HEK293 (cell line): ENCODE results near the gene FAM98C.
"Not testable (repeated sequence)": the region's sequence is repeated elsewhere in the genome, so short reads cannot be mapped to it uniquely, and the experiment has no call there.

Source experiments
- HOXA7 ChIP-seq: sonication (generic); formaldehyde crosslinking; IDR thresholded peaks from 2 replicates; pipeline ENCODE4 v1.8.1; 2022; ENCODE audit warnings: missing genetic modification reagents, borderline replicate concordance
- PRDM1 ChIP-seq: fragments of 450-650 bp; formaldehyde crosslinking; IDR thresholded peaks from 2 replicates; pipeline ENCODE4; 2016; ENCODE audit warnings: missing biosample characterization, missing genetic modification characterization
- TRIM28 ChIP-seq: IDR thresholded peaks from 2 replicates; pipeline ENCODE4 v1.6.1; 2011; ENCODE audit warnings: low read length, control low read depth, borderline replicate concordance
- YY1 ChIP-seq: fragments of 450-650 bp; formaldehyde crosslinking; IDR thresholded peaks from 2 replicates; pipeline ENCODE4 v1.5.1; 2018; ENCODE audit warnings: missing biosample characterization, missing genetic modification characterization
- ZBTB17 ChIP-seq: fragments of 450-650 bp; formaldehyde crosslinking; IDR thresholded peaks from 2 replicates; pipeline ENCODE4 v1.5.1; 2016; ENCODE audit warnings: missing biosample characterization, missing genetic modification characterization
- ZBTB6 ChIP-seq: fragments of 450-650 bp; formaldehyde crosslinking; IDR thresholded peaks from 2 replicates; pipeline ENCODE4 v1.5.1; 2017; ENCODE audit warnings: missing biosample characterization, missing genetic modification characterization
- ZEB2 ChIP-seq: fragments of 450-650 bp; formaldehyde crosslinking; IDR thresholded peaks from 2 replicates; pipeline ENCODE4 v1.5.1; 2016; ENCODE audit warnings: missing biosample characterization, missing genetic modification characterization
- ZSCAN23 ChIP-seq: fragments of 450-650 bp; formaldehyde crosslinking; IDR thresholded peaks from 2 replicates; pipeline ENCODE4 v1.5.1; 2016; ENCODE audit warnings: missing biosample characterization, missing genetic modification characterization
- TF ChIP-seq, protein P1 (sequence below): fragments of 450-650 bp; formaldehyde crosslinking; IDR thresholded peaks from 2 replicates; pipeline ENCODE4 v1.5.1; 2016; ENCODE audit warnings: missing biosample characterization, missing genetic modification characterization
- TF ChIP-seq, protein P2 (sequence below): fragments of 450-650 bp; formaldehyde crosslinking; IDR thresholded peaks from 2 replicates; pipeline ENCODE4 v1.5.1; 2017; ENCODE audit warnings: missing biosample characterization, missing genetic modification characterization

DNA sequence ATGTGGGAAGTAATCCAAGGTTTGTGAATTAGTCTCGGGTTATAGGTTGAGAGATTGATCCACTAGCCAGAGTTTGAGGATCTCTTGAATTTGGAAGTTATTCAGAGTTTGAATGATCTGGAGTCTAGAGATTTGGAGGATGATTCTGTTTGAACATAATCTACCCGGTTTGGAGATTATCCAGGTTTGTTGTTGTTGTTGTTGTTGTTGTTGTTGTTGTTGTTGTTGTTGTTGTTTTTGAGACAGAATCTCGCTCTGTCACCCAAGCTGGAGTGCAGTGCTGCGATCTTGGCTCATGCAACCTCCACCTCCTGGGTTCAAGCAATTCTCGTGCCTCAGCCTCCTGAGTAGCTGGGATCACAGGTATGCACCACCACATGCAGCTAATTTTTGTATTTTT is 9.0 kb downstream of the FAM98C start:
- TF ChIP-seq, protein P1, sequence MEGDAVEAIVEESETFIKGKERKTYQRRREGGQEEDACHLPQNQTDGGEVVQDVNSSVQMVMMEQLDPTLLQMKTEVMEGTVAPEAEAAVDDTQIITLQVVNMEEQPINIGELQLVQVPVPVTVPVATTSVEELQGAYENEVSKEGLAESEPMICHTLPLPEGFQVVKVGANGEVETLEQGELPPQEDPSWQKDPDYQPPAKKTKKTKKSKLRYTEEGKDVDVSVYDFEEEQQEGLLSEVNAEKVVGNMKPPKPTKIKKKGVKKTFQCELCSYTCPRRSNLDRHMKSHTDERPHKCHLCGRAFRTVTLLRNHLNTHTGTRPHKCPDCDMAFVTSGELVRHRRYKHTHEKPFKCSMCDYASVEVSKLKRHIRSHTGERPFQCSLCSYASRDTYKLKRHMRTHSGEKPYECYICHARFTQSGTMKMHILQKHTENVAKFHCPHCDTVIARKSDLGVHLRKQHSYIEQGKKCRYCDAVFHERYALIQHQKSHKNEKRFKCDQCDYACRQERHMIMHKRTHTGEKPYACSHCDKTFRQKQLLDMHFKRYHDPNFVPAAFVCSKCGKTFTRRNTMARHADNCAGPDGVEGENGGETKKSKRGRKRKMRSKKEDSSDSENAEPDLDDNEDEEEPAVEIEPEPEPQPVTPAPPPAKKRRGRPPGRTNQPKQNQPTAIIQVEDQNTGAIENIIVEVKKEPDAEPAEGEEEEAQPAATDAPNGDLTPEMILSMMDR = not testable (repeated sequence)
- not testable (repeated sequence) for TF ChIP-seq PRDM1 (tag by site-specific recombination); YY1 (tag by site-specific recombination); TRIM28; ZBTB17 (tag by site-specific recombination); ZEB2; ZBTB6 (tag by site-specific recombination); HOXA7; ZSCAN23 (tag by site-specific recombination)
- TF ChIP-seq, protein P2, sequence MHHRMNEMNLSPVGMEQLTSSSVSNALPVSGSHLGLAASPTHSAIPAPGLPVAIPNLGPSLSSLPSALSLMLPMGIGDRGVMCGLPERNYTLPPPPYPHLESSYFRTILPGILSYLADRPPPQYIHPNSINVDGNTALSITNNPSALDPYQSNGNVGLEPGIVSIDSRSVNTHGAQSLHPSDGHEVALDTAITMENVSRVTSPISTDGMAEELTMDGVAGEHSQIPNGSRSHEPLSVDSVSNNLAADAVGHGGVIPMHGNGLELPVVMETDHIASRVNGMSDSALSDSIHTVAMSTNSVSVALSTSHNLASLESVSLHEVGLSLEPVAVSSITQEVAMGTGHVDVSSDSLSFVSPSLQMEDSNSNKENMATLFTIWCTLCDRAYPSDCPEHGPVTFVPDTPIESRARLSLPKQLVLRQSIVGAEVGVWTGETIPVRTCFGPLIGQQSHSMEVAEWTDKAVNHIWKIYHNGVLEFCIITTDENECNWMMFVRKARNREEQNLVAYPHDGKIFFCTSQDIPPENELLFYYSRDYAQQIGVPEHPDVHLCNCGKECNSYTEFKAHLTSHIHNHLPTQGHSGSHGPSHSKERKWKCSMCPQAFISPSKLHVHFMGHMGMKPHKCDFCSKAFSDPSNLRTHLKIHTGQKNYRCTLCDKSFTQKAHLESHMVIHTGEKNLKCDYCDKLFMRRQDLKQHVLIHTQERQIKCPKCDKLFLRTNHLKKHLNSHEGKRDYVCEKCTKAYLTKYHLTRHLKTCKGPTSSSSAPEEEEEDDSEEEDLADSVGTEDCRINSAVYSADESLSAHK (tag by site-specific recombination) = not testable (repeated sequence)
